ENCODE data around the gene DIDO1.

DIDO1 gene

DNA sequence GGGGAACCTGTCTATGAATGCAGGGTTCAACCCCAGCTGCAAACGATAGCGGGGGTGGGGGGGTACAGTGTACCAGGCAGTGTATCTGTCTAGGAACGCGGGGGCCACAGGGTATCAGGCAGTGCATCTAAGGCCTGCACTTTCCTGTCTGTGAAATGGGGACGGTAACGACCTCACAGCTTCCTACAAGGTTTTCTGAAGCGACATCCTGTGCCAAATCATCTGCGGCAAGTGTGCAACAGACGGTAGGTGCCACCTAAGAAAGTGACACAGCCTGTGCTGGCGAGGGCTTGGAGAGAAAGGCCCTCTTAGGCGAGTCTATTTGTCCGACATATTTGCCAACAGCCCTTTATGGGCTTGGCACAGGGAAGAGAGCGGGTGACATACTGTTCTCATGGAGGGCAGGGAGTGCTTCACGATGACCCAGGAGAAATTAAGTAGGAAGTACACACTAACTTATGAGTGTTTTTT lies 3.8 kb downstream of the DIDO1 start:
- FAIRE-seq (no peak), DNase-seq (ENCODE audit: insufficient read length, low spot score) (no peak)
- TF ChIP-seq POLR2A (IDR thresholded peaks at IDR 0.05; ENCODE audit: low read depth, low read length), result no peak

DNA sequence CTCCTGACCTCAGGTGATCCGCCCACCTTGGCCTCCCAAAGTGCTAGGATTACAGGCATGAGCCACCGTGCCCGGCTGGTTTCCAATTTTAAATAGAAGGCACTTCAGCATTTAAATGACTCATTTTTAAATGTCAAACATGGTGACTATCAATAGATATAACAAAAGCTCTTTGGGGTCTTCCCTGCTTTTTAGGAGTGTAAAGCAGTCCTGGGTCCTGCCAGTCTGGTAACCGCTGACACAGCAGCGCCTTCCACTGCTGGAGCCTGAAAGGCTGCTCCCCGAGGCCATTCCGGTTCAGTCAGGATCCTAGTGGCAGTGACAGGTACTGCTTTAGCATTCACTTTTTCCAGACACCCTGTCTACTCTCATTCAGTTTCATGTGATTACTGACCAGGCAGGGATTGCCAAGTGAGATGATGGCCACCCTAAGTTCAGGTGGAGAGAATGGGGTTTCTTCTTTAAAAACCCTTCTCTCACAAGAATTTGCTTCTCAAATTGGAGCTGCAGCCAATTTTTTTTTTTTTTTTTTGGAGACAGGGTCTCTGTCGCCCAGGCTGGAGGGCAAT lies 5.1 kb downstream of the DIDO1 start:
- FAIRE-seq, result no peak
- DNase-seq (ENCODE audit: insufficient read length, low spot score), result peak; percentile 54
- TF ChIP-seq POLR2A (IDR thresholded peaks at IDR 0.05; ENCODE audit: low read depth, low read length), result no peak

DNA sequence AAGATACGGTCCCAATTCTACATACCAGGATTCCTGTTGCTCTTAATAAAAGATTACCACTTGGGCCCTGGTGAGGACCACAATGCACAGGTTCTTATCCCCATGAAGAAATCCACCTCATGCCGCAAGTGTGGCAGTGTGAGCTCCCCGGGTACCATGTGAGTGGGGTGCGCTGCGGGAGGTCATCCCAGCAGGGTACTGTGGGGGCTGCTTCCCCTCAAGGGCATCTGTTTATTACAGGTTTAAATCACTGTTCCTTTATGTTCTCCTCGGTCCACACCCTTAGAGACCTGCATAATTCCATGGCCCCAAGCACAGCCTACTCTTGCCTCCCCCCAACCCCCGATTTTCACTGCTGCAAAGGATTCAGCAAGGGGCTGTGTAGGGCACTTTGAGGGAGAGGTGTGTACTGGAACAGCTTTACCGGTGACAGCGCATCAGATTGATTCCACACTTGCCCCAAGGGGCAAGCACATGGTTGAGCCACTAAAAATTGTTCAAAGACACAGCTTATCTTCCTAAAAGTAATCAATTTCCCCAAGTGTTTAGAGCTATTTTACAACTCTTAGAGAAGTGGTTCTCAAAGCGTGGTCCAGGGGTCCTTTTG lies 6.2 kb downstream of the DIDO1 start:
- TF ChIP-seq POLR2A (IDR thresholded peaks at IDR 0.05; ENCODE audit: low read depth, low read length), result no peak
- FAIRE-seq, result no peak

DNA sequence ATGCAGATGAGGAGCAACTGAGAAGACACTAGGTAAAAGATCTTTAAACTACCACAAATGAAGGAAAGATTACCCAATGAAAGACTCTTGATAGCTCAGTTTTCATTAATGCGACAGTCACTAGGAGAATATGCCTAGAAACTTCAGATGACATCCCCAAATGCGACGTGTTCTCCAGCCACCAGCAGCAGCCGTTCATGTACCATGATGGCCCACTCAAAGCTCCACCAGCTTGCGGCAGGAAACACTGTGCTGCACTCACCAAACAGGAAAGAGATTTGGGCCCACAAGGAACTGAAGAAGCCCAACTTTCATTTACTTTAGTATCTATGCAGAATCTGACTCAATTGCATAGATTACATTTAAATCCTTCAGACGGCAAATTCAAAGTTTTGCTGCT lies 7.5 kb downstream of the DIDO1 start:
- FAIRE-seq (no peak), DNase-seq (ENCODE audit: insufficient read length, low spot score) (no peak)
- no peak for TF ChIP-seq POLR2A (IDR thresholded peaks at IDR 0.05; ENCODE audit: low read depth, low read length)

More for the DNA sequence above, 6.2 kb downstream of the DIDO1 start:
- no peak for DNase-seq (ENCODE audit: insufficient read length, low spot score)

DNA sequence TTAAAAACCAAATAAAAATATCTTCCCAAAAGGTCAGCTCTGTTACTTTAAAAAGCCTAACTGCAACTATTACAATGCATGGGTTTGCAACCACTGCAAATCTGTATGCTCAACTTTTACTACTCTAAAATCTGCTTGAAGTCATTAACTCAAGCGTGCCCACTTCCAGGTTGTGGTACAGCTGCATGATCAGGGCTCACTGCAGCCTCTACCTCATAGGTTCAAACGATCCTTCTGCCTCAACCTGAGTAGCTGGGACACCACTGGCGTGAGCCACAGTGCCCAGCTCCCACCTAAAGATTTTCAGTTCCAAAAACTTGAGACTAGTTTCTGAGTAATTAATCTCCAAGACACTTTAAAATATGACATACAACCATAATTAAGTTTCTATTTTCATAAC lies 8.2 kb downstream of the DIDO1 start:
- no peak for FAIRE-seq

DNA sequence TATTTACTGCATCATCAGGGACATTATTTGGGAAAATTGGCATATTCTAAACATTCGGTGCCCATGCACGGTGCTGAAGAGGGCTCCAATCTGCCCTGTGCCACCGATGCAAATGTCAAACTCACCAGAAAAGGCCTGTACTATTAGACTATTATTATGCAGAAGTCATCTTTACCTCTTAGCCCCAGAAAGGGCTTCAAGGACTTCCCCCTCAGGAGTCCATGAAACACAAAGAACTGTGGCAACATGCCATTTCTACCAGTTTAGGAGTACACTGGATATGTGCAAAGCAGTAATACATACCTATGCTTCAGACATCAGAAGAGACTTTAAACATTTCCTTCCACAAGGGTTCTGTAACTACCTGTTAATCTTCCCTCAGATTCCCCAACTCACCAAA lies 8.6 kb downstream of the DIDO1 start:
- no peak for FAIRE-seq
- DNase-seq (ENCODE audit: insufficient read length, low spot score), result no peak
- TF ChIP-seq POLR2A (IDR thresholded peaks at IDR 0.05; ENCODE audit: low read depth, low read length), result no peak

More for the DNA sequence above, 8.2 kb downstream of the DIDO1 start:
- DNase-seq (ENCODE audit: insufficient read length, low spot score), result no peak
- TF ChIP-seq POLR2A (IDR thresholded peaks at IDR 0.05; ENCODE audit: low read depth, low read length), result no peak

DNA sequence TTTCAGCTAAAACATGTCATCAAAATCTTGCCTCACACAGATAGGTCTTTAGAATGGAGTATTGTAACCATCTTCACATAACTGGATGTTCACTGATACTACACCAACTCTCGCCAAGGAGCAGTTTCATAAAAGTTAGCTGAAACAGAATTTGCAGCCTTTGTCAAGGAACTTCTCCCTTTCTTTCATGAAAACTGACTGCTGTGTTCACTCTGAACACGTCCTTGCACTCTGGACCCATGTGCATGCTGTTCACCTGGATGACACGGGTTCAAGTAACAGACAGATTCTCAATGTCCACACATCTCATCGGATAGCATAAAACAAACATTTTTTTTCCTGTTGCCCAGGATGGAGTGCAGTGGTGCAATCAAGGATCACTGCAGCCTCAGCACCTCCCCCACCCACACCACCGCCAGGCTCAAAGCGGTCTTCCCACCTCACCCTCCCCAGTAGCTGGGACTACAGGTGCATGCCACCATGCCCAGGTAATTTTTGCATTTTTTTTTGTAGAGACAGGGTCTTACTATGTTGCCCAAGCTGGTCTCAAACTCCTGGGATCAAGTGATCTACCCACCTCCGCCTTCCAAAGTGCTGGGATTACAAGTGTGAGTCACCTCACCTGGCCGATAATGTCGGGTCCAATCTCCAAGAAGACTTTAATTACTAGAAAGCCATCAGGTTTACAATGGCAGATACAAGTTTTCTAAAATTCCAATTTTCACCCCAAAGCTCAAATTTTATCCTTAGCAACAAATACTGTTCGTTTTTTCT lies 9.4 kb downstream of the DIDO1 start:
- no peak for TF ChIP-seq POLR2A (IDR thresholded peaks at IDR 0.05; ENCODE audit: low read depth, low read length)
- DNase-seq (ENCODE audit: insufficient read length, low spot score) (no peak), FAIRE-seq (no peak)

DNA sequence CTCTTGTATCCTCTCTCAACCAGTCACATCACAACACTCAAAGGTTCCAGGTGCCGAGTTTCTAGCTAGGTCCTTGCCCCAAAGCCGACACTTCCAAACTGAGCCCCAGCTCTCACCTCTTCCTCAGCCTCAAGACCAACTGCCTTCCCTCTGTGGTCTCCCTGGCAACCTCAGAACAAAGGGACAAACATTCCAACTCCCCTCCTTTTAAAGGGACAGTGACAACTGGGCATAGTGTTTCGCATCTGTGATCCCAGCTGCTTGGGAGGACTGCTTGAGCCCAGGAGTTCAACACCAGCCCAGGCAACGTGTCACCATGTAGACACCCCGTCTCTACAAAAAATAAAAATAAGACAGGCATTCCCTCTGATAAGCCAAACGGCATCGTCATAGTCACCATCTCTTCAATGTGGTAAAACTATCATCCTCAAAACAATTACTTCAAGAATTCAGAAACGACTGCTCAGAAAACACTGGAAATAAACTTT lies 11.3 kb downstream of the DIDO1 start:
- no peak for FAIRE-seq
- no peak for TF ChIP-seq POLR2A (IDR thresholded peaks at IDR 0.05; ENCODE audit: low read depth, low read length)

DNA sequence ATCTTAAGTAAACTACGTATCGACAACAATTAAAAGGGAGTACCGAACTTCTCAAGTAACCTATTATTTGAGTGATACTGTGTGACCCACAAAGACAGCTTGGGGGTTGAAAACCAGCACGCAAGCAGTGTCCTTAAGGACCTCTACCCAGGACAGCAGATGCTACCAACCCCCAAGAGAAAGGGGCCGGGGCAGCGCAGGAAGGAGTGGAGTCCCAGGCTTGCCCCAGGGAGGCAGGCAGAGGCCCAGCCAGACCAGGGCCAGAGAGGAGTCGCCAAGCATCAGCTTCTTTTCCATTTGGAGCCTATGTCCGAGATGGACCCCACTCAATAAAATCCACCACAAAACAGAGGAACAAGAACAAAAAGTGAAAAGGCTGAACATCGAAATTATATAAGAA lies 11.9 kb downstream of the DIDO1 start:
- DNase-seq (ENCODE audit: insufficient read length, low spot score), result no peak
- FAIRE-seq, result no peak
- TF ChIP-seq POLR2A (IDR thresholded peaks at IDR 0.05; ENCODE audit: low read depth, low read length), result no peak

More for the DNA sequence above, 11.3 kb downstream of the DIDO1 start:
- no peak for DNase-seq (ENCODE audit: insufficient read length, low spot score)

DNA sequence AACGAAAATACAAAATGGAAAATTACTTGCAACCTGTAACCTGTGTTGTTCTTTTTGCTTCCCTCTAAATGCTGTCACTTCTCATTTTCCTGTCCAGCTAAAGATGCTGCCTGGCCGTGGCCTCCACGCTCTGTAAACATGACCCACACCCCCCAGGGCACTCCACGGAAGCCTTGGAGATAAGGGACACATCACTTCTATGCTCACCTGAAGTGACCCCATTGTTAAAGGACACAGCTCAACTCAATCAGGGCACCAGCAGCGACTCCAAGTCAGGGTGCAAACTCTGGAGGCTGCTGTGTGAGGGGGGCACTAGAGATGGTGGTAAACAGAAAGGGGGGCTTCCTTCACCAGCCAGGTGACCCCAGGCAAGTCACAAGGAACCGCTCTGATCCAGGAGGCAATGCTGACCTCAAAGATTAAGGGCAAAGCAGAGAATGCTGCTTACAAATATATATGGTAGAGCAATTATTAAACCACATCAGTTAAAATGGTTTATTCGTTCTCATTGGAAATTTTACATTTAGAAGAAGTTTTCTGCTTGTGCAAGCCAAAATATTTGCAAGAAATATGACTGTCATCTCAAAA lies 13.2 kb downstream of the DIDO1 start:
- TF ChIP-seq POLR2A (IDR thresholded peaks at IDR 0.05; ENCODE audit: low read depth, low read length), result no peak
- FAIRE-seq, result no peak
- no peak for DNase-seq (ENCODE audit: insufficient read length, low spot score)

DNA sequence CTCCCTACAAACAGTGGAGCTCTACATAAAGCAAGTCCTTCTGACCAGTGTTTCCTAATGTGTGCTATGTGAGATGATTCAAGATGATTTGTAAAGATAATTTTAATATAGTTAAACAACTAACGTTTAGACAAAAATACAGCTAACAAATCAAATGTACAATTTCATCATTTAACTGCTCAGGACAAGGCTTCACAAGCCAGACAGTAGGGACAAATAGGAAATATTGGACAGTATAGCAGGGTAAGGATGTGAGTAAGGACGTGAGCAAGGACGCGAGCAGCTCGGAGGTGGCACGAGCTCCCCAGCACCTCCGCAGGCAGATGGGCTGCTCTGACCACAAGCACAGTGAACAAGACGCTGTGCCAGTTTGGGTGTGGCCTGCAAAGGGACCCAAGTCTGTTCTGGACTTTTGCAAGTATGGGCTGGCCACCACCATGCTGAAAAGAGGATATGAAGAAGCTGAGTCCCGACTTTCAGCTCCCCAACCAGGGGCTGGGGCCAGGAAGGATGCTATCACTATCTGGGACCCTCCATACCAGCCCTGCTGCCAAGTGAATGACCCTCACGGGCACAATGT lies 14.5 kb downstream of the DIDO1 start:
- DNase-seq (ENCODE audit: insufficient read length, low spot score) (no peak), FAIRE-seq (no peak)
- no peak for TF ChIP-seq POLR2A (IDR thresholded peaks at IDR 0.05; ENCODE audit: low read depth, low read length)

DNA sequence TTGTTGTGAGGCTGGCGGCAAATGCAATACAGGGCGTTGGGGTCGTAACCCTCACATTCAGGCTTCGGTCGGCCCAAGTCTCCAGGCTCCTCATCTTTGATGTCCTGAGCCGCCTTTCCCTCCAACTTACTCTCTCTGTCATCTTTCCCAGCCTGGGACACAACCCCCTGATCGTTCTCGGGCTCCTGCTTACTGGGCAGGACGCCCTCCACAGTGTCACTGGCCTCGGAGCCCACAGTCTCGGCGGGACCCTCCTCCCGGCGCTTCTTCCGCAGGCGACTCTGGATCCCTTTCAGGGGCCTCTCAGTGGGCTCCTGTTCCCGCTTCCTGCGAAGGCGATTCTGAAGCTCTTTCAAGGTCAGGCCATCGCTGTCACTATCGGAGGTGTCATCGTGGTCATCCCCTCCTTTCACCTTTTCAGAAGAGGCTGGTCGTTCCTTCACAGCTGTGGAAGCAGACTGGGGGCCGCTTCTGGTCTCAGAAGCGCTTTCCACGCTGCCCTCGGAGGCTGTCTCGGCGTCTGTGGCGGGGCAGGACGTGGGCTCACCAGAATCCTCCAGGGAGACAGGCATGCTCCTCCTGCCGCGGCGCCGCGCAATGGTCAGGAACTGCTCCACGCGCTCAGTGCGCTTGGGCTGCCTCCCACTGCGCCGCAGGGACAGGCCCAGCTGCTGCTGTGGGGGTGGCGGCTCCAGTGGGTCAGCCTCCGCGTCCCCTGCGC lies 15.4 kb downstream of the DIDO1 start:
- no peak for TF ChIP-seq POLR2A (IDR thresholded peaks at IDR 0.05; ENCODE audit: low read depth, low read length)
- no peak for DNase-seq (ENCODE audit: insufficient read length, low spot score)
- no peak for FAIRE-seq

DNA sequence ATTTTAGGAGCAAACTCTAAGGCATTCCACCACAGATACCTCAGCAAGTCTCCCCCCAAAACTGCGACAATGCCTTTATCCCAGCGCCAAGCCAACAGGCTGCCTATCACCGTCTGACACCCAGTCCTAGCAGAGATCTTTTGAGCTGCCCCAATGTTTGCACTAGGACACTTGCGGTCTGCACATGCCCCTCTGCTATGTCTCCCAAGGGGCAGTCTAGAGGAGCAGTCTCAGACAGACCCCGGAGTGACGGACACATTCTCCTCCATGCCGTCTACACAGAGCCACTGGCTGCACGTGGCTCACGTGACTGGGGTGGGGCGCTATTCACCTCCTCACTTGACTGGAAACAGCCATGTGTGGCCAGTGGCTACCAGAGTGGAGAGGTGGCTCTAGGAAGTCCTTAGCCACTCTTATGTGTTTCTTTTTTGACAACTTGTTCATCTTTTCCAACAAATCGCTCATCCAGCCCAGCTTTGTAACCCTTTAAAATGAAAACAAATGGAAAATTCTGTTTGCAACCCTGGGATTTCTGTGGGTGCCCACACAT lies 16.0 kb downstream of the DIDO1 start:
- no peak for TF ChIP-seq POLR2A (IDR thresholded peaks at IDR 0.05; ENCODE audit: low read depth, low read length)
- DNase-seq (ENCODE audit: insufficient read length, low spot score), result no peak
- FAIRE-seq, result no peak
